NCI-H69 (cell line): ENCODE measurements around the gene IQCF5.

Experiments used
- DNase-seq: peaks from one replicate; lab custom pipeline; 2025; lab: John Stamatoyannopoulos, UW

IQCF5 gene

DNA sequence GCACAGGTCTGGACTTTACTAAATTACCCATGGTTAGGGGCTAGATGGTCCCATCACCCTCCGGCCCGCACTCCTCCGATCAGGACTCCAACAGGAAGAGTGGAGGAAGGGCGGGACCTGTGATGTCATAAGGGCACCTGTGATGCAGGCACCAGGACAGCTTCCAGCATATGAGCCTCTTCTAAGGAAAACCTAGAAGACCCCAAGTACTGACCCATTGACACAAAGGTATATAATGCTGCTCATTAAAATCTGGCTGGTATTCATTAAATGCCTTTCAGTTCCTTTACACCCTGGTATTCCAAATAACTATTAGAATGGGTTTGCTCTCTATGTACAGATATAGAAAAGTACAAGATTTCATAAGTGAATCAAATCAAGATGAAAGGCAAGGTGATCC, at the start of gene IQCF5:
Gene IQCF5 (minus strand): TSS at position 101 of the 400 bp plus-strand sequence. CDS start 70 bp downstream, at position 31.
- no peak for DNase-seq

DNA sequence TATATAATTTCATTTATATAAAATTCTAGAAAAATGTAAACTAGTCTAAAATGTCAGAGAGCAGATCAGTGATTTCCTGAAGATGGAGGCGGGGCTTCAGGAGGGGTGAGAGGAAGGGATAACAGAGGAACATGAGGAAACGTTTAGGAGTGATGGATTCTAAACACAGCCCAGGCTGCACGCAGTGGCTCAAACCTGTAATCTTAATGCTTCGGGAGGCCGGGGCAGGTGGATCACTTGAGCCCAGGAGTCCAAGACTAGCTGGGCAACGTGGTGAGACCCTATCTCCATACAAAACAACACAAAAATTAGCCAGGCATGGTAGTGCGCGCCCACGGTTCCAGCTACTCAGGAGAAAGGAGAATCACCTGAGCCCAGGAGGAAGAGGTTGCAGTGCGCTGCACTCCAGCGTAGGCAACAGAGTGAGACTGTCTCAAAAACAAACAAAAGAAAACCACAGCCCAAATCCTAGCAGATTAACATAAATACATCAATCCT, 45.7 kb upstream of the IQCF5 start:
- DNase-seq, result no peak

DNA sequence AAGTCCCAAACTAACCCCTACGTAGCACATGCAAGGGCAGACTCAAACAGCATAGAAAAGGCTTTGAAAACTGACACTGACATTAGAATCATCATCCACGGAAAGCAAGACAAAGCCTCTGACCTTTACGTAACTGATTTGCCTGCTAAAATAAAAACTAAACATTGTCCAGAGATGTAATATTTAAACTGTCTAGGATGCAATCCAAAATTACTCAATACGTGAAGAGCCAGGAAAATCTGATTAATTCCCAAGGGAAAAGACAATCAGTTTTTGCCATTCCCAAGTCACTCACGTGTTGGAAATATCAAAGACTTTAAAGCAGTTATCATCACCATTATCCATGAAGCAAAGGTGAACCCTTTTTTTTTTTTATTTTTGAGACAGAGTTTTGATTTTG, 41.0 kb upstream of the IQCF5 start:
- DNase-seq, result no peak

DNA sequence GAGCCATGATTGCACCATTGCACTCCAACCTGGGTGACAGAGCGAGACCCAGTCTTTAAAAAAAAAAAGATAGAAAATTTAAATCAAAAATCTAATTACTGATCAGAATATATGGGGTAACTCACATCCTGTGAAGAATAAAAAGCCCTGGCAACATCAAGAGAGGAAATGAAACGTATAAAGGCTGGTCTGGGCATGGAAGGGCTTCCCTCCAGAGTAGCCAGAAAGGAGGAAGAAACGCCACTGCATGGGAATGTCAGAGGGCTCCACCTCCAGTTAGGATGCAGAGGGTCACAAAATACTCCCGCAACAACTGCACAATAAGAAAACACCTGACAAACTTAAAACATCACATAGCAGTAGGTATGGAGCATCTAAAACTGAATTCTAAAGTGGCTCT, 32.6 kb upstream of the IQCF5 start:
- DNase-seq, result no peak

DNA sequence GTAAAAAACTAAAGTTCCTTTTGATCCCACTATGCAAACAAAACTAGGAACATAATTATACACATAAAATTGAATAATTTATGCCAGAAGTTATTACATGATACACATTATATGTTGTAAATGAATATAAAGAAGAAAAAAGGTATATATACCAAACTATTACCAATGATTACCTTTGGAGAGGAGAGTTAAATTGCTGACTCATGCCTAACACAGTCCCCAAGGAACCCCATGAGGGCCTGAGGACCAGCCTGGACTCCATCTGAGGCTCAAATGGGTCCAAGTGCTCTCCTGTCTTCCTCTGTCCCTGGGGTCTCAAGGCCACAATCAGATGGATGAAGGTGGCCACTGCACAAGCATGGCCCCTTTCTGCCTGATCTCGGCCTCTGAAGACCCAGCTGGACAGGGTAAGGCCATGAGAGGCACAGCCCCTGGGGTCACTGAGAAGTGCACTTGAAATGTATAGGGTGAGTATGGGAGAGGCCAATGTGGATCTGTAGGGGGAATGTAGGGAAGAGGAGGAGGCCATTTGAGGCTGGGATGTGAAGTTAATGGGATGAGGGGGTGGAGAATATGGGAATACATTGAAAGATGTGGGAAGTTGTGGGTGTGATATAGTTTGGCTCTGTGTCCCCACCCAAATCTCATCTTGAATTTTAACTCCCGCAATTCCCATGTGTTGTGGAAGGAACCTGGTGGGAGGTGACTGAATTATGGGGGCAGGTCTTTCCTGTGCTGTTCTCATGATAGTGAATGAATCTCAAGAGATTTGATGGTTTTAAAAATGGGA, 28.8 kb upstream of the IQCF5 start:
- no peak for DNase-seq

DNA sequence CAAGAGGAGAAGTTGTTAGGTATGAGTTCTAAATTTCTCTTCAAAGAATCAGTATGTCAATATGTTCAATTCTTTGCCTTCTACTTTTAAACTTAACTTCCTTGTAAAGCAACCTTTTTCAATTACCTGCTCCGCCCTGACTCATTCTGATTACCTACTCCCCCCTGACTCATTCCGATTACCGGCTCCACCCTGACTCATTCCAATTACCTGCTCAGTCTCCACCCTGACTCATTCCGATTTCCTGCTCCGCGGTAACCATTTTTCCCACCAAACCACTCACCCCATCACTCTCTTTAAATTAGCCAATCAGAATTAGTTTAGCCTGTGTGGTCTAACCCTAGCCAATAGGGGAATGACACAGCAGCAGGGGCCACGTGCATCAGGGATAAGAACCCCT, 27.0 kb upstream of the IQCF5 start:
- peak; percentile 26 for DNase-seq

DNA sequence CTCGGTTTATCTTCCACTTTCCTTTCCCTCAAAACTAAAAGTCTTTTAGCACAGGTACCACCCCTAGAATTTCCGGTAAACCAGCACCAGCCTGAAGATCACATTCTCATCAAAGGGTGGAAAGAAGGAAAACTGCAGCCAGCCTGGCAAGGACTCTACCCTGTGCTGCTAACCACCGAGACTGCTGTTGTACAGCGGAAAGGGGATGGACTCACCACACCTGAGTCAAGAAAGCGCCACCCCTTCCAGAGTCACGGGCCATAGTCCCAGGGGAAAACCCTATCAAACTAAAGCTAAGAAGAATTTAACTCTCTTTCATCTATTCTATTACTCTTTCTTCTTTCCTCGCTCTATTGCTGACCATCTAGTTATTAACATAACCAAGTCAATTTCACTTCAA, 24.6 kb upstream of the IQCF5 start:
- peak; percentile 2 for DNase-seq

DNA sequence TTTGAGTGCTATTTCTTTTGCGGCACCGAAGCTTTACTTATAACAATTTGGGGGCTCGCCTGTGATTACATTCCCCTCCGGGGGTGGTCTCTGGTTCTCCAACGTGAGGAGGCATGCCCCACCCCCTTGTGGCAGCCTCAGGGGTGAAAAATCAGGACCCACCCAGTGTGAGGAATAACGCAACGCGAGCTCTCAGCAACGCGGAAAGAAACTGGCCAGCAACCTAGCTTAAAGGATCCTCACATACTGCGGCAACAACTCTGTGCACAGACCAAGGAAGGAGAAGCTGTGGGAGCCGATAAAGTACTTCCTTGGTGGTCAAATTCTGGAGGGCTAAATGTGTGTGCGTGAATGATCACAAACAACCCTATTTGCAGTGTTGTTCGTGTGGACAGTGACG, 22.0 kb upstream of the IQCF5 start:
- DNase-seq, result no peak

DNA sequence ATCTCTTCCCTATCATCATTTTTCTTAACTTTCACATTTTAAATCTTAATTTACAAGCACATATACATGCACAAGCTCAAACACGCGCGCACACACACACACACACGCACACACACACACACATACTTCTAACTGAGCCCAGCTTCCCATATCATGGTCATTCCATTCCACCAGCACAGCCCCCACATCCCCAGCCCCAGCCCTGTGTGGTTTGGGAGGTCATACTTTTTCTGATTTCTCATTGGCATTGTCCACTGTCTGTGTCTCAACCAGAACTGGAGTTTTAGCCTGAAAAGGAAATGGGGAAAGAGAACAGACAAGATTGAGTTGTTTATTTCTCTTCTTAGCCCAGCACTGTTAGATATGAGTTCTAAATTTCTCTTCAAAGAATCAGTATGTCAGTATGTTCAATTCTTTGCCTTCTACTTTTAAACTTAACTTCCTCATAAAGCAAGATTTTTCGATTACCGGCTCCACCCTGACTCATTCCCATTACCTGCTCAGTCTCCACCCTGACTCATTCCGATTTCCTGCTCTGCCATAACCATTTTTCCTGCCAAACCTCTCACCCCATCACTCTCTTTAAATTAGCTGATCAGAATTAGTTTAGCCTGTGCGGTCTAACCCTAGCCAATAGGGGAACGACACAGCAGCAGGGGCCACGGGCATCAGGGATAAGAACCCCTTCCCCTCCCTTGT, 21.4 kb upstream of the IQCF5 start:
- no peak for DNase-seq

DNA sequence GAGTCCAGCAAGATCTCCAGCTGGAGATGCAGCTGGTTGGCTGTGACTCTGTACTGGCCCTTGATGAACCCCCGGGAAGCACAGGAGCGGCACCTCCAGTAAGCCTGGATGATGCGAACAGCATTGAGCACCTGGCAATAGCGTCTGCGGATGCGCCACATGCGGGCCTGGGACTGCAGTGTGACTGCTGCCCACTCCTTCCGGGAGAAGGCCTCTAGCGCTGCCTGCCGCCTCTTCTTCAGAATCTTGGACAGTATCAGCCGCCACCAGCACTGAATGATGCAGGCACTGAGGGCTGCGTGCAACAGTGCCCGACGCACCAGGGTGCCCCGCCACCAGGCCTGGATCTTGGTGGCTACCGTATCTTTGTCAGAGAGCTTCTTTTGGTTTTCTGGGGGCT, 19.5 kb upstream of the IQCF5 start:
- no peak for DNase-seq

DNA sequence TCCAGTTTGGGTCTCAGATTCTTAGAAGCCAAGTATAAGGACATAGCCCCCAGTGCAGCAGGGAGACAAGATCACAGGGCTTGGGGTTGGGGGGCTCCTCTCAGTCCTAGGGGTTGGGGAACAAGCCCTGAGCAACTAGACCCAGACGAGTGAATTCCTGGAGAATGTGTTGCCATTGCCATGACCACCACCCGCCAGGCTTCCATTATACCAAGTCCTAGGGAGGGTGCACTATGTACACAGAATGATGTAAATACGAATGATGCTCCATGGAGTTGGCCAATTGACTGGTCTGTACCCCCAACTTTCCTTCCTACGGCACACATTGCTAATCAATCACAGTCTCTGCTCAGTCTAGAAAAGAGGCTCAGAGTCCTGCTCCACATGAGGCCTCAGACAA, 19.0 kb upstream of the IQCF5 start:
- DNase-seq, result no peak

DNA sequence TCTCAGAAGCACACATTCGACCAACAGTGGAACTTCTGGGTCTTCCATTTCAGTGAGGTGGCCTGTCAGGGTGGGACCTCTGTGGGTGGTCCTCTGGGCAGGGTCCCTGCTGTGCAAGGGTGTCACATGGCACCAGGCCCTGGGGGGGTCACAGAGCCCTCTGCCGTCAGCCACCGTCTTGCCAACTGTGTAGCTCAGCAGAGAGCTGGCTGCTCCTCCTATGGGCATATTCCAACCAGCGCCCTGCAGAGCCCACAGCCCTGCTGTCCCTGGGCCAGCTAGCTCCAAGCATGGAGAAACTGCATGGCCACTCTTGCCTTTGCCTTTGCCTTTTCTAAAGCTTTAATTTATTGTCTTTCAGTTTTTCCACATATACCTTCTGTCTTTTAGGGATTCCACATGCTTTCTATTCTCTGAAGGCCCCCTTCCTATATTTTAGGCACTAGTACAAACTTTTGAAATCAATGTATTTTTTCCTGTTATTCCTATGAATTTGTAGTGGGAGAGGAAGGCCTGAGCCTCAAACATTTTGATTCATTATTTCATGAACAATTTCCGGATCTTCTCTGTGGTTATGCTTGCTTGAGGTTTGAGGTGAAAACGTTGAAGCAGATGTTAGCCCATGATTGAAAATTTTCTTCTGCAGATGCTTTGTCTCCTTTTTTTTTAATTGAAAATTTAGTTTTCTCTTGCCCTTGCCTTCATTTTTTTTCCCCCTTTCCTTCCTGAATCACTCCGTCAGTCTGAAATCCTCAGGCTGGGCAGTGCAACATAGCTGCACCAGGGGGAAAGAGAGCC, 16.0 kb upstream of the IQCF5 start:
- DNase-seq, result no peak

DNA sequence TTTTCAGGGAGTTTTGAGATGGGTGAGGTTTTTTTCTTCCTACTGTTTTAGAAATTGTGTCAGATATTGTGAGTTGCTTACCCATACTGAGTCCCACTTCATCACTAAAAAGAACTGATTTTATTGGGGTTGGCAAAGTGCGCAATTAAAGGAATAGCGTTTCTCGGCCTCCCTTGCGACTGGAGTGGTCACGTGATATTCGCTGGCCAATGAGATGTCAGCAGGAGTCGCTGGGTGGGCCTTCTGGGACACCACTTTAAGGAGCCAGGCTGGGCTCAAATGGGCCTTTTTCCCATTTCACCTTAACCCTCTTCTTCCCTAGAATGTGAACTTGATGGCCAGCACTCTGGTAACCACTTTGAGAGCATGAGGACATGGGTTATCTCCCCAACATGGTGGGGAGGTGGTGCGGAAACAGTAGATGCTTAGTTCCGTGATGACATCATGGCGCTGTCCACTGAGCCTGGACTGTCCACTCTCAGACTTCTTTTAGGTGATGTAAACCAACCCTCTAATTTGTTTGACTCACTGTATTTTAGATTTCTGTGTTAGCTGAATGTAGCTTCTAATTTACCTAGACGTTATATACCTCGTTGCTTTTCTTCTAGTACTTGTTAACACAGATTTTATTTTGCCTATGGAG, 13.2 kb upstream of the IQCF5 start:
- no peak for DNase-seq

DNA sequence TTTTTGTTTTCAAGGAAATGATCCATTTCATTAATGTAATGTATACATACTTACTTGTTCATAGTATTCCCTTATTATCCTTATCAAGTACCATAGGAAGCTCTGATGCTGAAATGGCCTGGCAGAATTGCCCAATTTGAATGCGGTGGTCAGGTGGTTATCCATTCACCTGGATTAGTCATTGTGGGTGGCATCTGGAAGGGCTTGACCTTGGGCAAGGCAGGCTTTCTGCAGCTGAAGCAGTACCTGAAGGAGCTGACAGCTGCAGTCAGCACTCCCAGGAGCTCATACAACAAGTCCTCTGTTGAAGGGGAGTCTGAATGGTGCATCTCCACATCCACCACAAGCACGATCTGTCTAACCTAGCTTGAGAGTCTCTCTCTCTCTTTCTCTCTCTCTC, 12.2 kb upstream of the IQCF5 start:
- DNase-seq, result no peak

DNA sequence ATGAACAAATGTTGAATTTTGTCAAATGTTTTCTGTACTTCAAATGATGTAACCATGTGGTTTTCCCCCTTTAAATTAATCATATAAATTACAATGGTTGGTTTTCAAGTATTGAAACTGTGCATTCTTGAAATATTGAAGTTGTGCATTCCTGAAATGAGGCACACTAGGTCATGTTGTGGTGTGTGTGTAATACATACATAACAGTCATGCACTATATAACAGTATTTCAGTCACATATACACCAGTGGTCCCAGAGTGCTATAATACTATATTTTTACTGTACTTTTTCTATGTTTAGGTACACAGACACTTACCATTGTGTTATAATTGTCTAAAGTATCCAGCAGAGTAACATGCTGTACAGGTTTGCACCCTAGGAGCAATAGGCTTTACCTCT, 11.0 kb upstream of the IQCF5 start:
- DNase-seq, result no peak

DNA sequence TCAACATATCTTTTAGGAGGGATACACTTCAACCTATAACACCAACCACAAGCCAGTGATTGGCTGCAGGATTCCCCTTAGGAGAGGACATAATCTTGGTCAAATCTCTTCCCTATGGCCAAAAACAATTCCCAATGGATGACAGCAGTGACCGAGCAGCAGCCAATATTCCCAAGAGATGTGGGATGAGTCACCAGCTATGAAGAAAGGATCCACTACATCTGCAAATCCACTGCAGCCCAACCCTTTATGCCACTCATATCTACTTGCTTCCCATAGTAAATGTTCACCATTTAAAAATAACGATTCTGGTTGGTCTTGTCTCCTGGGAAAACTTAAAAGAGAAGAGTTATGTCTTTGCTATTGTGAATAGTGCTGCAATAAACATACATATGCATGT, 4.5 kb upstream of the IQCF5 start:
- no peak for DNase-seq

DNA sequence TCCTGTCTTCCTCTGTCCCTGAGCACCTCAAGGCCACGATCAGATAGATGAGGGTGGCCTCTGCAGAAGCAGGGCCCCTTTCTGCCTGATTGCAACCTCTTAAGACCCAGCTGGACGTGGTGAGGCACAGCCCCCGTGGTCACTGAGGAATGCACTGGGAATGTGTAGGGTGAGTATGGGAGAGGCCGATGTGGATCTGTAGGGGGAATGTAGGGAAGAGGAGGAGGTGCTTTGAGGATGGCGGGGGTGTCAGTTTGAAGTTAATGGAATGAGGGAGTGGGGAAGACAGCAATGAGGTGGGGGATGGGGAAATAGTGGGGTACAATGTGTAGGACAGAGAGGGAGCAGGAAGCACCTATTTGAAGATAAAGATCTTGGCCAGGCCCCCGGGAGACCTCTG, 785 bp upstream of the IQCF5 start:
- no peak for DNase-seq

DNA sequence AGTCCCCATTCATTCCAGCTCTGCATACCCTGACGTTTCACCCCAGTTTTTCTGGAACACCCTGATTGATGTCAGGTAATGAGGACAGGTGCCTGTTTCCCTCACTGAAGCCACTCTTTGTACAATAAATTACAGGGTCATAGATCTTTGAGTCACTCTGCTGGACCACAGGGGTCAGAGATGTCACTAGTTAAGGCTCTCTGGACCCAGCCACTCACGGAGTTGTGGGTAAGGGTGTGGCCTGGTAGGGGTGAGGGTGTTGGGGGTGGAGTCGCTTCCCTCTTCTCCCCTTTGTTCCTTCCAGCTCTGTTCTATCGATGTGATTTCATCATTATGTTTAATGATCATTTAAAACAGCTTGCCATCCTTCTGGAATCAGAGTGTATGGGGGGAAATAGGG, 512 bp downstream of the IQCF5 start:
- no peak for DNase-seq

DNA sequence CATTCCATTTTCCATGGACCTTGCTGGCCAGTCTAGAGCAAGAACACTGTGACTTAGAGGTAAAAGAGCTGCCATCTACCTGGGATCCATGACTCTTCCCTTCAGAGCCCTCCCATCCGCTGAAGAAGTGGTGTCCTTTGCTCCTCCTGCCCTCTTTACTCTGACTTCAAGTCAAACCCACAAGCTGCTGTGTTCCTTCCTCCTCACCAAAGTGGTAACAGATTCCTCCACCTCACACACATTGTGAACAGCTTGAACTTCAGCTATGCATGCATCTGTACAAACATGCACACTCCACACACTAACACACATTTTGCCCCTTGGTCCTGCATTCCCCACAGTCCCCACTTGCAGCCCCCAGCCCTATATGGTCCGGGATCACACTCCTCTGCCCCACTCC, 990 bp downstream of the IQCF5 start:
- no peak for DNase-seq

DNA sequence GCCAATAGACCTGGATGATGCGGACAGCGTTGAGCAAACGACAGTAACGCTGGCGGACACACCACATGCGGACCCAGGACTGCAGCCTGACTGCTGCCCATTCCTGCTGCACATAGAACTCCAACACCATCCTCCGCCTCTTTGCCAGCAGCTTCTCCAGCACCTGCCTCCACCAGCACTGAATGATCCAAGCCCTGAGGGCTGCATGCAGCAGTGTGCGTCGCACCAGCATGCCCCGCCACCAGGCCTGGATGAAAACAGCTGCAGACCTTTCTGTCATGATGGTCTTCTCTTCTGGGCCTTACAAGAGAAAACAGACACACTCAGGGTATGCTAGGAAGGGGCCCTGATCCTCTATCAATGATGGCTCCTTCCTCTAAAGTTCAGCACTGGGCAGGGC, 1.5 kb downstream of the IQCF5 start:
- no peak for DNase-seq

DNA sequence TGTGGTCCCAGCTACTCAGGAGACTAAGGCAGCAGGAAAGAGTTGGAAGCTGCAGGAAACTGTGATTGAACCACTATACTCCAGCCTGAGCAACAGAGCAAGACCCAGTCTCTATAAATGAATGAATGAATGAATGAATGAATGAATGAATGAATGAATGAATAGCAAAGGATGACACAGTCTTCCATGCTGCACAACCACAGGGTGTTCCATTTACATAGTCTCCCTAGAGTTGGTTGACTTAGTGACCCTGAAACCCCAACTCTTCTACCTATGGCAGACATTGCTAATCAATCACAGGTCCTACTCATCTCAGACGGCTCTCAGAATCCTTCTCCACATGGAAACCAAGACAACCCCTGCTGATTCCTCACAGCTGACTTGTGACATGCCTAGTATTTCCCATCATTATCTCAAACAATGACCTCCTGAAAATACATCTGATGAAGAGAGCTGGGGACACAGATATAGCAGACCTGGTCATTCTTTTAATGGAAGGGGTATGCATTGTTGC, 2.1 kb downstream of the IQCF5 start:
- DNase-seq, result no peak

DNA sequence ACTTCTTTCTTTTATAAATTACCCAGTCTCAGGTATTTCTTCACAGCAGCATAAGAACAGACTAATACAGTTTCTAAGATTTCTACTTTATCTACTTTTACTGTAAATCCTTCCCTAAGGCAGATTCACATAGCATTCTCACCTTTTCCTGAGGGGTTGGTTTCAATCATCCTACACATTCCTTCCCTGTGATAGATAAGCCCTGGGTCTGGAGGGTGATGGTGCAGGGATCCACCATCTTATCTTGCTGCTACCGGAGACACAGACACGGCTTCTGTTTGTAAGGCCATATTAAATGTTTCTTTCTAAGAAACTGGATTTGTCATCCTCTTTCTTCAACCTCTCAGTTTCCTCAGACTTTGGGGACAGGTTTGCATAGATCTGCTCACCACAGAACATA, 6.1 kb downstream of the IQCF5 start:
- DNase-seq, result no peak
